ENCODE measurements around the gene AP4S1.

AP4S1 gene

DNA sequence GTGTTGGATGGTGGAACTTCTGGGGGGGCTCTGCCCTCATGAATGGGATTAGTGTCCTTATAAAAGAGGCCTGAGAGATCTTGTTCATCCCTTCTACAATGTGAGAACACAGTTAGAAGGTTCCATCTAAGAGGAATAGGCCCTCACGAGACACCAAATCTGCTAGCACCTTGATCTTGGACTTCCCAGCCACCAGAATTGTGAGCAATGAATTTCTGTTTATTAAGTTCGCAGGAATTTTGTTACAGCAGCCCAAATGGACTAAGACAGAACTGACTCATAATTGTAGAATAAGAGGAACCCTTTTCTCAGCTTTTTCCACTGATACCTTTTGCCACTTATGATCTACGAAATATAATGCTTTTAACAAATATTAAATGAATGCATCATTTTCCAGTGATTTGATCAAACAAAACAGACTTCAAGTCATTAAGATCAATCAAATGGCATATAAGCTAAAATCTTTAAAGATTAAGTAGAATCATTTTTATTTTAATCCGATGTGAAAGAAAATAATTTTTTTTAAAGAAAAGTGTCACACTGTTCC is 113.9 kb downstream of the AP4S1 start:
- no peak for DNase-seq

DNA sequence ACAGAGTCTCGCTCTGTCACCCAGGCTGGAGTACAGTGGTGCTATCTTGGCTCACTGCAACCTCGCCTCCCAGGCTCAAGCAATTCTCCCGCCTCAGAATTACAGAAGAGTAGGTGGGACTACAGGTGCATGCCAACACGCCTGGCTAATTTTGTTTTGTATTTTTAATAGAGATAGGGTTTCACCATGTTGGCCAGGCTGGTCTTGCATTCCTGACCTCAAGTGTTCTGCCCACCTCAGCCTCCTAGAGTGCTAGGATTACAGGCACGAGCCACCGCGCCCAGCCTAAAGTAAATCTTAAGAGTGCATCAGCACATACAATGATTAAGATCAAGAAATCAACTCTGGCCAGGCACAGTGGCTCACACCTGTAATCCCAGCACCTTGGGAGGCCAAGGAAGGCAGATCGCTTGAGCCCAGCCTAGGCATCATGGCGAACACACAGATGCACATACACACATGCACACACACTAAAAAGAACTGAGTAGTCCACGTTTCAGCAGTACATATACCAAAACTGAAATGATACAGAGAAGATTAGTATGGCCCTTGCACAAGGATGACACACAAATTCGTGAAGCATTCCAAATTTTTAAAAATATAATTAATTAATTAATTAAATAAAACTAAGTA is 117.1 kb downstream of the AP4S1 start:
- DNase-seq = no peak

All from activated naive CD4-positive, alpha-beta T cell (primary cell).